ENCODE measurements around the gene MED26. TPM values are rescaled to one million over a fixed set of nuclear protein-coding genes. Genes with fewer than 3 reads are reported as not detected.

Gene MED26
- total RNA-seq, 4 donors from 2014 or later, result 6.6 to 10.0 (median 8.2) TPM

- no peak for TF ChIP-seq CTCF (IDR thresholded peaks at IDR 0.05; ENCODE audit: low read depth)
Measured at GRCh38 chr19:16601378-16602052, 26.5 kb downstream of the MED26 start.

GRCh38 chr19:16600824-16601223 lies 27.2 kb downstream of the MED26 start:
- TF ChIP-seq CTCF (IDR thresholded peaks at IDR 0.05; ENCODE audit: low read depth), result no peak

- TF ChIP-seq CTCF (IDR thresholded peaks at IDR 0.05; ENCODE audit: low read depth), result no peak
Measured at GRCh38 chr19:16599655-16600346, 28.2 kb downstream of the MED26 start.

GRCh38 chr19:16598848-16599247 lies 29.2 kb downstream of the MED26 start:
- TF ChIP-seq CTCF (IDR thresholded peaks at IDR 0.05; ENCODE audit: low read depth), result no peak

GRCh38 chr19:16596399-16596798 lies 31.6 kb downstream of the MED26 start:
- no peak for TF ChIP-seq CTCF (IDR thresholded peaks at IDR 0.05; ENCODE audit: low read depth)

- TF ChIP-seq CTCF (IDR thresholded peaks at IDR 0.05; ENCODE audit: low read depth), result no peak
Measured at GRCh38 chr19:16595097-16595496, 32.9 kb downstream of the MED26 start.

GRCh38 chr19:16594681-16595091 lies 33.3 kb downstream of the MED26 start:
- TF ChIP-seq CTCF (IDR thresholded peaks at IDR 0.05; ENCODE audit: low read depth), result no peak
